ENCODE data around the gene PRKN.

DNA sequence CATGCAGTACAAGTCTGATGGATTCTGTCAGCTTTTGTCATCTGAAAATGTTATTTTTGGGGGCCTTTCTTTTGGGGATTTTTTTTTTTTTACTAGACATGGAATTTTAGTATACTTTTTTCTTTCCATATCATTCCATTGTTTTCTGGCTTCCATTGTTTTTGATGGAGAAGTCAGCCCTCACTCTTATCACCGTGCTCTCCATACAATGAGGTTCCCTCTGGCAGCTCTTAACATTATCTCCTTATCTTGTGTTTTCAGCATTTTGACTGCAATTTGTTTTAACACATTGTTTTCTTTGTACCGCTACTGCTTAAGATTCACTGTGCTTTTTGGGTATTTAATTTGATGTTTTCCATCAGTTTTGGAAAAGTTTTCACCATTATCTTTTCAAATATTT, 1262.2 kb downstream of the PRKN start:
- TF ChIP-seq, protein P1, sequence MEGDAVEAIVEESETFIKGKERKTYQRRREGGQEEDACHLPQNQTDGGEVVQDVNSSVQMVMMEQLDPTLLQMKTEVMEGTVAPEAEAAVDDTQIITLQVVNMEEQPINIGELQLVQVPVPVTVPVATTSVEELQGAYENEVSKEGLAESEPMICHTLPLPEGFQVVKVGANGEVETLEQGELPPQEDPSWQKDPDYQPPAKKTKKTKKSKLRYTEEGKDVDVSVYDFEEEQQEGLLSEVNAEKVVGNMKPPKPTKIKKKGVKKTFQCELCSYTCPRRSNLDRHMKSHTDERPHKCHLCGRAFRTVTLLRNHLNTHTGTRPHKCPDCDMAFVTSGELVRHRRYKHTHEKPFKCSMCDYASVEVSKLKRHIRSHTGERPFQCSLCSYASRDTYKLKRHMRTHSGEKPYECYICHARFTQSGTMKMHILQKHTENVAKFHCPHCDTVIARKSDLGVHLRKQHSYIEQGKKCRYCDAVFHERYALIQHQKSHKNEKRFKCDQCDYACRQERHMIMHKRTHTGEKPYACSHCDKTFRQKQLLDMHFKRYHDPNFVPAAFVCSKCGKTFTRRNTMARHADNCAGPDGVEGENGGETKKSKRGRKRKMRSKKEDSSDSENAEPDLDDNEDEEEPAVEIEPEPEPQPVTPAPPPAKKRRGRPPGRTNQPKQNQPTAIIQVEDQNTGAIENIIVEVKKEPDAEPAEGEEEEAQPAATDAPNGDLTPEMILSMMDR (IDR thresholded peaks at IDR 0.05 in 8 of 11, conservative IDR thresholded peaks at IDR 0.05 in 3 of 11): no peak
- TF ChIP-seq POLR2A (IDR thresholded peaks at IDR 0.05): no peak
